ENCODE results near the gene EML6. TPM values are rescaled to one million over a fixed set of nuclear protein-coding genes. Genes with fewer than 3 reads are reported as not detected.

Gene EML6
- total RNA-seq, 1 experiment from 2014 or later, result 1.5 TPM

GRCh38 chr2:54920660-54921059, 197.2 kb downstream of the EML6 start:
- H3K27me3 ChIP-seq (ENCODE audit: insufficient read depth, low read length), result no peaks in the 10 kb centered on the region
- no peaks in the 10 kb centered on the region for H3K27me3 Mint-ChIP-seq (ENCODE audit: low read depth)
- H4K5ac ChIP-seq (ENCODE audit: insufficient read length, low read depth, low read length), result no peak overlapping the region
- no peak overlapping the region for H3K4me3 Mint-ChIP-seq
- no peak overlapping the region for H3K4ac ChIP-seq (ENCODE audit: low read depth, low read length)
- H3K27ac Mint-ChIP-seq, result no peak overlapping the region
- no peaks in the 10 kb centered on the region for H3K36me3 Mint-ChIP-seq (ENCODE audit: insufficient read depth in 1 of 3, low read depth in 3 of 3)
- H3K9me3 ChIP-seq (ENCODE audit: control insufficient read depth, low read depth, low read length), result no peaks in the 10 kb centered on the region
- no peaks in the 10 kb centered on the region for H3K23me2 ChIP-seq (ENCODE audit: insufficient read length, low read depth, low read length, poor library complexity, severe bottlenecking)
- no peak for TF ChIP-seq CTCF (conservative IDR thresholded peaks at IDR 0.05)
- no peak overlapping the region for H3K18ac ChIP-seq (ENCODE audit: insufficient read length, low read depth, low read length)
- no peak overlapping the region for H2AFZ ChIP-seq (ENCODE audit: low read length)
- no peaks in the 10 kb centered on the region for H4K20me1 ChIP-seq (ENCODE audit: control insufficient read depth, insufficient read depth, insufficient read length)
- H3K56ac ChIP-seq (ENCODE audit: insufficient read length, low read depth, low read length), result no peak overlapping the region
- no peak overlapping the region for H3K9ac ChIP-seq (ENCODE audit: extremely low read depth, insufficient read length, low read length)
- H2BK120ac ChIP-seq (ENCODE audit: low read depth, low read length, poor library complexity, severe bottlenecking), result no peak overlapping the region
- no peak overlapping the region for H4K8ac ChIP-seq (replicated peaks; ENCODE audit: insufficient read length, low read depth, low read length)
- H3K79me2 ChIP-seq (ENCODE audit: insufficient read depth, low read length), result no peaks in the 10 kb centered on the region
- WGBS (ENCODE audit: extremely low coverage, insufficient read length, low lambda C conversion rate), result no CpG with 5 or more reads among the region's 1 CpG
- H3K4me2 ChIP-seq (ENCODE audit: insufficient read depth, insufficient read length, low read length), result no peak overlapping the region
- DNase-seq, result no peak
- no peak overlapping the region for H2BK12ac ChIP-seq (ENCODE audit: insufficient read length, low read depth, low read length)
- H3K27ac ChIP-seq (ENCODE audit: insufficient read length, low read depth, low read length), result no peak overlapping the region
- no peak overlapping the region for H2BK5ac ChIP-seq (ENCODE audit: insufficient read length, low read length)
- H3K4me1 Mint-ChIP-seq, result peaks cover 2% of the 10 kb centered on the region in 2 experiments; a peak in 2 of 4 replicates
- H3K4me1 ChIP-seq (ENCODE audit: insufficient read depth, low read length), result no peaks in the 10 kb centered on the region
- H2BK15ac ChIP-seq (ENCODE audit: low read depth, low read length), result no peak overlapping the region
- no peak overlapping the region for H3T11ph ChIP-seq (ENCODE audit: low read length)
- H3K14ac ChIP-seq (ENCODE audit: insufficient read depth, low read length), result no peak overlapping the region
- H3K9me3 Mint-ChIP-seq, result no peaks in the 10 kb centered on the region; a peak in 1 of 5 replicates
- H4K91ac ChIP-seq (ENCODE audit: insufficient read length, low read depth, low read length), result no peak overlapping the region
- no peak overlapping the region for H3K23ac ChIP-seq (ENCODE audit: insufficient read length, low read depth, low read length)
- H2AK5ac ChIP-seq (ENCODE audit: insufficient read length, low read length), result no peak overlapping the region
- no peak overlapping the region for H2BK20ac ChIP-seq (ENCODE audit: low read depth, low read length, poor library complexity, severe bottlenecking)
- no peaks in the 10 kb centered on the region for H3K79me1 ChIP-seq (ENCODE audit: insufficient read depth, low read depth, low read length, poor library complexity, severe bottlenecking)
